Activated T-helper 1 cell treated with Interleukin-2 at 50 U/mL for 16 hours (primary cell): ENCODE data around the gene MARK2.
"Not testable (repeated sequence)": the region's sequence is repeated elsewhere in the genome, so short reads cannot be mapped to it uniquely, and the experiment has no call there.

Experiments used
- DNase-seq: peaks from one replicate; pipeline ENCODE4 v3.0.0-alpha.2; 2020; ENCODE audit warnings: low read depth

Gene MARK2

GRCh38 chr11:63838678-63839507, at the start of gene MARK2:
Gene MARK2 (plus strand): TSS chr11:63839110. CDS start chr11:63839507, 397 bp downstream.
- DNase-seq: peak; percentile 100

DNA sequence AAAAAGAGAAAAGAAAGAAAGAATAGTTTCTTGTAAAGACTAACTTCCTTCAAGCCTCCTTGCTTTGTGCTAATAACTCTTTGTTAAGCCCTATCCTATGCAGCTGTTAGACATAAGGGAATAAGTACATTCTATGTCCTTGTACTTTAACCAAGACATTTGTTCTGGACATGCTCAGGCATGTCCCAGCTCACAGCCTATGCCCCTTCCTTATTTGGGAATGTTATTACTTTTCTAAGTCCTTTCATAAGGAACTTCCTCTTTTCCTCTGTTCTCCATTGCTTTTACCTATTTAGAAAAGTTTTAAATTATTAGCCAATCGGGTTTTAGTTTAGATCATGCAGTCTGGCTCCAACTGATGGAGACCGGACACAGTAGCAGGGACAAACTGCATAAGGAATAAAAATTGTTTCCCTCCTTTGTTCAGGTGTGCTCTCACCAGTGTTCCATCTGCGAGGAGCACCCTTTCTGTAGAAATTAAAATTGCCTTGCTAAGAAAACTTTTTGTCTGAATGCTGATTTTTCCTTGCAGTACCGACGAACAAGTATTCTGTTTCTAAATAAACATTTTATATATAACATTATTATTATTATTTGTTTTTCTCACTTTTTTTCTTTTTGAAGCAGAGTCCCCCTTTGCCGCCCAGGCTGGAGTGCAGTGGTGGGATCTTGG, 47.3 kb upstream of the MARK2 start:
- no peak for DNase-seq

DNA sequence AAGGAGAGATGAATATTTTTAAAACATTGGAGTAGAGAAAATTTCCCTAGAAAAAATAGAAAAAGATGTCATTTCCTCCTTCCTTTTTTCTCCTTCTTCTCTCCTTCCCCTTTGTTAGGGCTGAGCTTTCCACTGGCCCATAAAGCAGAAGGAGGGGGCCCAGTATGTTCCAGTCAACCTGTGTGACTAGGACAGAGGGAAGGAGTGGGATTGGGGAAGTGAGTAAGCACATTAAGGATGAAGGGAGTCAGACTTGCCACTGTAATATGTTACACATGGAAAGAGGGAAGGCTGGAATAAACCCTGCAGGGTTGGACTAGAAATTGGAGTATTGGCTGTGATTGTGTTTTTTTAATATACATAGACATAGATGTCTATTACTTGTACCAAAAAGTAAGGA, 45.7 kb upstream of the MARK2 start:
- DNase-seq: no peak

DNA sequence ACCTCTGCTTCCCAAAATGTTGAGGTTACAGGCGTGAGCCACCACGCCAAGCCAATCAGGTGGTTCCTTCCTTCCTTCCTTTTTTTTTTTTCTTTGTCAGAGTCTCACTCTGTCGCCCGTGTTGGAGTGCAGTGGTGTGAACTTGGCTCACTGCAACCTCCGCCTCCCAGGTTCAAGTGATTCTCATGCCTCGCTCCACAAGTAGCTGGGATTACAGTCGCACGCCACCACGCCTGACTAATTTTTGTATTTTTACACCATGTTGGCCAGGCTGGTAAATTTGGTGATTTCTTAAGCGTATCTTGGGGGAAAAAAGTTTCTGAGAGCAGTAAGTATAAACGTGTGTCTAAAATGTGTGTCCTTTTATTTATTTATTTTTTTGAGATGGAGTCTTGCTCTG, 43.8 kb upstream of the MARK2 start:
- no peak for DNase-seq

DNA sequence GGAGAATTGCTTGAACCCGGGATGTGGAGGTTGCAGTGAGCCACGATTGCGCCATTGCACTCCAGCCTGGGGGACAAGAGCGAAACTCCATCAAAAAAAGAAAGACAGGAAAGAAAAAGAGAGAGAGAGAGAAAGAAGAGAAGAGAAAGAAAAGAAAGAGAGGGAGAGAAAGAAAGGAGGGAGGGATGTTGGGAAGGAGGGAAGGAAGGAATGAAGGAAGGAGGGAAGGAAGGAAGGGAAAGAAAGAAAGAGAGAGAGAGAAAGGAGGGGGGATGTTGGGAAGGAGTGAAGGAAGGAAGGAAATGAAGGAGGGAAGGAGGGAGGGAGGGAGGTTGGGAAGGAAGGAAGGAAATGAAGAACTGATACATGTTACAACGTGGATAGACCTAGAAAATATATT, 38.0 kb upstream of the MARK2 start:
- DNase-seq: no peak

- DNase-seq: no peak
These were observed 36.1 kb upstream of the MARK2 start for GRCh38 chr11:63802637-63803414.

DNA sequence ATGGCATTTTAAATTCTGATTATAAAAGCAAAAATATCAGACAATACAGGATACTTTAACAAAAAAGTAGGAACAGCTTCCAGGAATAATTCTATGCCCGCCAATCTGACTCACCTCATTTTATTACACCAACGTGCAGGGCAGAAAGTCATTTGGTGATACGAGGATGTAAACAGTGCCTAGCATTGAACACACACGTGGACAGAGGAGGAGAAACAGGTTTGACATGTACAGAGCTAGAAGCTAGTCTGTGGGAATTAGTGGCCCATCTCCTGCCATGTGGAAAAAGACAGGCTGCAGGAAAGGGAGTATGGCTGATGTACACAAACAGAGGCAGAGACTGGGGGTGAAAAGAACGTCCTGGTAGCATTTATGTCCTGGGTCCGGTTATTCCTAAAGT, 34.7 kb upstream of the MARK2 start:
- DNase-seq: no peak

DNA sequence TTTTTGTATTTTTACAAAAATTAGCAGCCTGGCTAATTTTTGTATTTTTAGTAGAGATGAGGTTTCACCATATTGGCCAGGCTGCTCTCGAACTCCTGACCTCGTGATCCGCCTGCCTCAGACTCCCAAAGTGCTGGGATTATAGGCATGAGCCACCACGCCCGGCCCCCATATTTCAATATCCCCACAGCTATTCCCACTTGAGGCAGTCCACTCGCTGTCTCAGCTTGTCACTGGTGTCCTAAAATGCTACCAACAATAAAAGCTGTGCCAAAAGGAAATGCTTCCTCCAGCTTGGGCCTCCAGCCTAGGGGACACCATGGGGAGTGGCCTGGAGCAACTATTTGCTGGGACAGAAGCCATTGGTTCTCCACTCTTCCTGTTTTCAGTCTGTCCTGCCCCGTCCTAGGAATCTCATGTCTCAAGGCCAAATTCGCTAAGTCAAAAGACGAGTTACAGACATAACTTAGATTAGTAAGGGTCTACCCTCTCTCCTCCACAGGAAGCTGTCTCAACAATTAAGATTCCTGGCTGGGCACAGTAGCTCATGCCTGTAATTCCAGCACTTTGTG, 33.0 kb upstream of the MARK2 start:
- no peak for DNase-seq

DNA sequence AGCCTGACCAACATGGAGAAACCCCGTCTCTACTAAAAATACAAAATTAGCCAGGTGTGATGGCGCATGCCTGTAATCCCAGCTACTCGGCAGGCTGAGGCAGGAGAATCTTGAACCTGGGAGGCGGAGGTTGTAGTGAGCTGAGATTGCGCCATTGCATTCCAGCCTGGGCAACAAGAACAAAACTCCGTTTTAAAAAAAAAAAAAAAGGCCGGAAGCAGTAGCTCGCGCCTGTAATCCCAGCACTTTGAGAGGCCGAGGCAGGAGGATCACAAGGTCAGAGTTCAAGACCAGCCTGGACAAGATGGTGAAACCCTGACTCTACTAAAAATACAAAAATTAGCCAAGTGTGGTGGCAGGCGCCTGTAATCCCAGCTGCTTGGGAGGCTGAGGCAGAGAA, 28.5 kb upstream of the MARK2 start:
- not testable (repeated sequence) for DNase-seq

- no peak for DNase-seq
These were observed 27.4 kb upstream of the MARK2 start for GRCh38 chr11:63811522-63811921.

- DNase-seq: peak; percentile 63
These were observed 25.8 kb upstream of the MARK2 start, which contains the start of gene SPINDOC for GRCh38 chr11:63813035-63813562. Gene SPINDOC (plus strand): TSS chr11:63813456. CDS start chr11:63813687, 231 bp downstream.

GRCh38 chr11:63813563-63814382, 25.1 kb upstream of the MARK2 start:
- DNase-seq: no peak

DNA sequence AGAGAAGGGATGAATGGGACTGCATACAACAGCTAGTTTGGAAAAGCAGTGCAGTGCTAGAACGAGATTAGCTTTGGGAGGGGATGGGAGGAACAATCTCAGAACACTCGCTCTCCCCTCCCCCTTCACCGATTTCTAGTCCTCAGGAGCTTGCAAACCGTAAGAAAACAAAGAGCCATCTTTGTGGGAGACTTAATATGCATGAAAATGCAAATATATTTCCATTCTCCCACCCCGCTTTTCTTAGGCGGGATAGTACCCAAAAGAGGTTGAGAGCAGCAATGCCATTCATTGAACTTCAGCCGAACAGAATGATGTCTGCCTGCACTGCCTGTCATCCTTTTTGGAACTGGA, 24.6 kb upstream of the MARK2 start:
- DNase-seq: no peak

DNA sequence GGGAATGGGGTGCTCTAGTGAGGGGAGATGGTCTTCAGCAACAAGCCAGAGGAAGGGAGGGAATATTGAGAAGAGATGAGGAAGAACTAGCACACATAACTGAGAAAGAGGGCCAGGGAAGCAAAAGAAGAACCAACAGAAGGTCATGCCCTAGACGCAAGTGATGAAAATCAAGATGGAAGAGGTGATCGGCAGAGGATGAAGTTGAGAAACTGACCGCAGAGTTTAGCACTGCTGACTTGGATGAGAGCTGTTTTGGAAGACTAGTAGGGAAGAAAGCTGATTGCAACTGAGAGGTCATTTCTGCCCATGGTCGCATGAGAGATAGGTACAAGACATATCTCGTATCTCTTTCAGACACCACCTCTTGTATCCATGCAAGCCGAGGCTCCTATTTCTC, 22.7 kb upstream of the MARK2 start:
- no peak for DNase-seq

- no peak for DNase-seq
These were observed 22.2 kb upstream of the MARK2 start for GRCh38 chr11:63816732-63817131.

- no peak for DNase-seq
These were observed 21.0 kb upstream of the MARK2 start for GRCh38 chr11:63817758-63818498.

GRCh38 chr11:63818609-63819008, 20.3 kb upstream of the MARK2 start:
- no peak for DNase-seq

GRCh38 chr11:63821411-63821810, 17.5 kb upstream of the MARK2 start:
- no peak for DNase-seq

DNA sequence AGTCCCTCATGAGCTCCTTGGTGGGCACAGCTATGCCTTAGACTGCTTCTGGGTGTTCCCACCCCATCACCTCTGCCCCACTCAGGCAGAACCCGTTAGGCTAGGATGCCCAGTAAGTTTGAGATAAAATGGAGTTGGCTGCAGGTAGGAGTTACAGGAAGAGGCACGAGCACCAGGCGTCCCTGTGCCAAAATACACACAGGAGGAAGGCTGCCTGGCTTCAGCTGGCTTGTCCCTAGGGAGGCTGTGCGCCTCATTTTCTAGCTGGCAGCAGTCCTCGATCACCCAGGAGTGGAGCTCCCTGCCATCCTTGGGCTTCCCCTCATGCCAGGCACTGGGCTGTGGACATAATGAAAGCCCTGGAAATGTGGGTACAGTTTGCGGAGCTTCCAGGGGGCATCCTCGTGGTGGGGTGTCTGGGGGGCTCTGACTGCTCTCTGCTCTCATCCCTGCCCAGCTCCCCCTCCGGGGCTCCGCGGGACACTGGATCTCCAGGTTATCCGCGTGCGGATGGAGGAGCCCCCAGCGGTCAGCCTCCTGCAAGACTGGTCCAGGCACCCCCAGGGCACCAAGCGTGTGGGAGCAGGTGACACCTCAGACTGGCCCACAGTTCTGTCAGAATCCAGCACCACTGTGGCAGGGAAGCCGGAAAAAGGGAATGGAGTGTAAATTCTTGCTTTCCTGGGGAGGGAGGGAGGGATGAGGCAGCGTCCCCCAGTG, 12.3 kb upstream of the MARK2 start:
- DNase-seq: no peak
